COLO668 (cell line): Measurements from ENCODE around the gene TLK1.
A peak's percentile ranks its signal among the peaks of the same experiment; 100 is the strongest.

Experiments
- DNase-seq: peaks from one replicate; lab custom pipeline; 2025; ENCODE audit not compliant: unreplicated experiment; lab: John Stamatoyannopoulos, UW

TLK1 gene

GRCh38 chr2:171160119-171160955 lies at the start of gene TLK1:
Gene TLK1, minus strand, starts transcription at chr2:171160893. Its CDS starts 465 bp downstream, at chr2:171160428.
- DNase-seq = peak; percentile 90

- no peak for DNase-seq
Observed at GRCh38 chr2:171210216-171210863, 49.6 kb upstream of the TLK1 start.

GRCh38 chr2:171208657-171209056 lies 48.0 kb upstream of the TLK1 start:
- no peak for DNase-seq

GRCh38 chr2:171206422-171207115 lies 45.9 kb upstream of the TLK1 start:
- no peak for DNase-seq

- no peak for DNase-seq
Observed at GRCh38 chr2:171205551-171205950, 44.9 kb upstream of the TLK1 start.

GRCh38 chr2:171201767-171202166 lies 41.1 kb upstream of the TLK1 start:
- no peak for DNase-seq

GRCh38 chr2:171201271-171201670 lies 40.6 kb upstream of the TLK1 start:
- DNase-seq = no peak

GRCh38 chr2:171200469-171200868 lies 39.8 kb upstream of the TLK1 start:
- DNase-seq = no peak

GRCh38 chr2:171191021-171191420 lies 30.3 kb upstream of the TLK1 start:
- no peak for DNase-seq

- DNase-seq = no peak
Observed at GRCh38 chr2:171187819-171188218, 27.1 kb upstream of the TLK1 start.

- DNase-seq = no peak
Observed at GRCh38 chr2:171187177-171187576, 26.5 kb upstream of the TLK1 start.

- DNase-seq = no peak
Observed at GRCh38 chr2:171185941-171186340, 25.2 kb upstream of the TLK1 start.

GRCh38 chr2:171185165-171185818 lies 24.6 kb upstream of the TLK1 start:
- DNase-seq = no peak

GRCh38 chr2:171181064-171182049 lies 20.7 kb upstream of the TLK1 start:
- DNase-seq = no peak

GRCh38 chr2:171180229-171180930 lies 19.7 kb upstream of the TLK1 start:
- no peak for DNase-seq

- DNase-seq = no peak
Observed at GRCh38 chr2:171178993-171179392, 18.3 kb upstream of the TLK1 start.

- DNase-seq = no peak
Observed at GRCh38 chr2:171176516-171176915, 15.8 kb upstream of the TLK1 start.

- no peak for DNase-seq
Observed at GRCh38 chr2:171174075-171174474, 13.4 kb upstream of the TLK1 start.

- DNase-seq = no peak
Observed at GRCh38 chr2:171173087-171173486, 12.4 kb upstream of the TLK1 start.

- DNase-seq = no peak
Observed at GRCh38 chr2:171171808-171172207, 11.1 kb upstream of the TLK1 start.
